Bronchial epithelial cell (primary cell): ENCODE data around the gene WIPF1. TPM values are rescaled to one million over a fixed set of nuclear protein-coding genes. Genes with fewer than 3 reads are reported as not detected.

Source experiments
- DNase-seq: peaks from one replicate; pipeline ENCODE4 v3.0.0-alpha.2; 2010; ENCODE audit warnings: low read depth
- FAIRE-seq: peaks from 2 replicates; lab custom pipeline; 2011; peaks lifted over from hg19 to GRCh38; lab: Jason Lieb, UNC
- H3K27me3 ChIP-seq: 2 replicates; pipeline ENCODE4 v1.5.1; 2011; ENCODE audit warnings: low read length; ENCODE audit not compliant: control insufficient read depth, insufficient read depth
- H3K36me3 ChIP-seq: 2 replicates; pipeline ENCODE4 v1.5.1; 2011; ENCODE audit warnings: low read length; ENCODE audit not compliant: control insufficient read depth, insufficient read depth
- H3K4me3 ChIP-seq: 2 replicates; pipeline ENCODE4 v1.5.1; 2011; ENCODE audit warnings: mild to moderate bottlenecking, low read depth, low read length, control low read depth
- total RNA-seq: library from RNA; depleted of rRNA; stranded (reverse); fragments of >200 nt; gene quantifications from 2 replicates; pipeline ENCODE4 v1.2.1, GENCODE V29; 2014
- TF ChIP-seq, protein P1 (sequence below): IDR thresholded peaks from 2 replicates; pipeline ENCODE4 v1.5.1; 2011; ENCODE audit warnings: mild to moderate bottlenecking, moderate library complexity, low read length, control low read depth, inconsistent platforms; ENCODE audit not compliant: insufficient read depth, severe bottlenecking

The WIPF1 gene
- total RNA-seq, 1 donor from 2014 or later: 0.26 TPM

DNA sequence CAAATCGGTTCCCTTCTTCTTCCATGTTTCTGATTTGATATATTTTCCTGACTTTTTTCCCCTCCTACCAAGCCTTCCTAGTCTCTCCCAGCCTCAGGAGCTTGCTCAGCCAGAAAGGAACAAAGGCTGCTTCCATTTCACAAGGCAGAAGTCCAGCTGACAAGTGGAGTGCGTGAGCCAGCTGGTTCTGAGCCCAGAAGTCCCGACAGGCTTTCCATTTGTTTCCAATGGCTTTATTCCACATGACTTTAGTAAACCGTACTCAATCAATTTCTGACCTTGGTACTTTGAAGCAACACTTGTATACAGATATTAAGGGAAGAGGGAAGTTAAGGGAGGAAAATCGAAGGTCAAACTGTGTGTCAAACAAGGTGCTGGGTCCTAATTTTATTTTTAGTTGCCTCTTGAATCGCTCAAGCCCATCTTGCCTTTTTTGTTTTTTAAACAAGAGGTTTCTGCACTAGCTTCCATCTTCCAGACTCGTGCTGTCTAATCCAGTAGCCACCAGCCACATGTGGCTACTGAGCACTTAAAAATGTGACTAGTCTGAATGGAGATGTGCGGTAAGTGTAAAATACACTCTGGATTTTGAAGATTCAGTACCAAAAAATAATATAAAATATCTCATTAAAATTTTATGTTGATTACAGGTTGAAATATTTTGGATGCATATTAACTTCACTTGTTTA, 36.2 kb downstream of the WIPF1 start:
- H3K36me3 ChIP-seq: no peaks in the 10 kb centered on the region
- DNase-seq (no peak), FAIRE-seq (no peak)

GRCh38 chr2:174560737-174561136, 36.9 kb downstream of the WIPF1 start:
- H3K4me3 ChIP-seq: no peak overlapping the region
- TF ChIP-seq, protein P1, sequence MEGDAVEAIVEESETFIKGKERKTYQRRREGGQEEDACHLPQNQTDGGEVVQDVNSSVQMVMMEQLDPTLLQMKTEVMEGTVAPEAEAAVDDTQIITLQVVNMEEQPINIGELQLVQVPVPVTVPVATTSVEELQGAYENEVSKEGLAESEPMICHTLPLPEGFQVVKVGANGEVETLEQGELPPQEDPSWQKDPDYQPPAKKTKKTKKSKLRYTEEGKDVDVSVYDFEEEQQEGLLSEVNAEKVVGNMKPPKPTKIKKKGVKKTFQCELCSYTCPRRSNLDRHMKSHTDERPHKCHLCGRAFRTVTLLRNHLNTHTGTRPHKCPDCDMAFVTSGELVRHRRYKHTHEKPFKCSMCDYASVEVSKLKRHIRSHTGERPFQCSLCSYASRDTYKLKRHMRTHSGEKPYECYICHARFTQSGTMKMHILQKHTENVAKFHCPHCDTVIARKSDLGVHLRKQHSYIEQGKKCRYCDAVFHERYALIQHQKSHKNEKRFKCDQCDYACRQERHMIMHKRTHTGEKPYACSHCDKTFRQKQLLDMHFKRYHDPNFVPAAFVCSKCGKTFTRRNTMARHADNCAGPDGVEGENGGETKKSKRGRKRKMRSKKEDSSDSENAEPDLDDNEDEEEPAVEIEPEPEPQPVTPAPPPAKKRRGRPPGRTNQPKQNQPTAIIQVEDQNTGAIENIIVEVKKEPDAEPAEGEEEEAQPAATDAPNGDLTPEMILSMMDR: no peak
- H3K36me3 ChIP-seq: no peaks in the 10 kb centered on the region
- DNase-seq (no peak), FAIRE-seq (no peak)
- H3K27me3 ChIP-seq: peaks cover 2% of the 10 kb centered on the region

More for the DNA sequence above, 36.2 kb downstream of the WIPF1 start:
- peaks cover 2% of the 10 kb centered on the region for H3K27me3 ChIP-seq
- no peak overlapping the region for H3K4me3 ChIP-seq
- TF ChIP-seq, protein P1: no peak

GRCh38 chr2:174555998-174556397, 41.6 kb downstream of the WIPF1 start:
- Histone ChIP-seq H3K27me3 (peaks cover under 1% of the 10 kb centered on the region), H3K4me3 (no peak overlapping the region), H3K36me3 (no peaks in the 10 kb centered on the region)
- FAIRE-seq (no peak), DNase-seq (no peak)
- TF ChIP-seq, protein P1: no peak

GRCh38 chr2:174554529-174555150, 43.0 kb downstream of the WIPF1 start:
- TF ChIP-seq, protein P1: no peak
- Histone ChIP-seq H3K4me3 (no peak overlapping the region), H3K36me3 (no peaks in the 10 kb centered on the region), H3K27me3 (no peaks in the 10 kb centered on the region)
- DNase-seq (no peak), FAIRE-seq (no peak)

GRCh38 chr2:174553811-174554493, 43.7 kb downstream of the WIPF1 start:
- DNase-seq: no peak
- FAIRE-seq: no peak
- TF ChIP-seq, protein P1: no peak

More at GRCh38 chr2:174553811-174554493, 43.7 kb downstream of the WIPF1 start:
- Histone ChIP-seq H3K27me3 (no peaks in the 10 kb centered on the region), H3K4me3 (no peak overlapping the region), H3K36me3 (no peaks in the 10 kb centered on the region)
